Measurements from ENCODE around the gene ENTPD6.
"Not testable (repeated sequence)": the region's sequence is repeated elsewhere in the genome, so short reads cannot be mapped to it uniquely, and the experiment has no call there.

The ENTPD6 gene

DNA sequence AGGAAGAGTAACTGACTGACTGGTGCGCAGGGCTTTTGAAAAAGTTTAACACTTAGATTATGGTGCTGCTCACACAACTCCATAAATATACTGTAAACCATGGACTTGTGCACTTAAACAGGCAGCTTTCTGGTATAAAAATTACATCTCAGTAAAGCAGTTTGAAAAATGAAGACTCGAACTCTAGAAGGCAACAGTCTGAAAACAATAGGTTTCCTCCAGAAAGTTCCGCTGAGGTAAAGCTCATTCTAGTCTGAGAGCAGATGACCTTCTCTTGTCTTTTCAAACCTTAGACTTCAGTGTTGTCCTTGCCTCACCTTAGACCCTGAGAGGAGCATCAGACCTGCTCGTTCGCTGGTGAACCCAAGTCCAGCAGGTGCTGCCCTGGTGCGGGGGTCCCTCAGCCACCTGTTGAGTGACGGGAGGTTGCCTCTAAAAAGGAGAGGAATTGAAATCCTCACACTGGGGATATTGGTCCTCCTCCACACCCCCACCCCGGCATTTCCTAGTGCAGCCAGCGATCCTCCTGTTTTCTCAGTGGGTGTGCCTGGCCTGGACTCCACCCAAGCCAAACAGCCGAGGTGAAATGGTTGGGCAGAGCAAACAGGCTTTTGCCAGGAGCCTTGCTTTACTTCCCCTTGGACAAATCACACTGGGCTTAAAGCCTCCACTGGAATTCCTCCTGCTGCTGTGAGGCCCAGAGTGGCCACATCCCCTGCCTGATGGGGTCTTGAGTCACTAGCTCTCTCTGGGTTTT, 37.7 kb downstream of the ENTPD6 start:
- TF ChIP-seq BACH2 (CRISPR knock-in tag; IDR thresholded peaks at IDR 0.05; ENCODE audit: borderline replicate concordance) (no peak), OSR1 (CRISPR knock-in tag; IDR thresholded peaks at IDR 0.05) (no peak), RARB (CRISPR knock-in tag; IDR thresholded peaks at IDR 0.05) (no peak), PATZ1 (CRISPR knock-in tag; IDR thresholded peaks at IDR 0.05; ENCODE audit: borderline replicate concordance) (no peak), CREB5 (CRISPR knock-in tag; IDR thresholded peaks at IDR 0.05; ENCODE audit: low read depth) (no peak), ZC3H10 (CRISPR knock-in tag; IDR thresholded peaks at IDR 0.05) (no peak), PPARA (CRISPR knock-in tag; IDR thresholded peaks at IDR 0.05; ENCODE audit: borderline replicate concordance) (no peak), ESRRG (CRISPR knock-in tag; IDR thresholded peaks at IDR 0.05) (no peak), ZNF70 (CRISPR knock-in tag; IDR thresholded peaks at IDR 0.05) (no peak), TOX (CRISPR knock-in tag; IDR thresholded peaks at IDR 0.05; ENCODE audit: borderline replicate concordance) (no peak), GLIS3 (CRISPR knock-in tag; IDR thresholded peaks at IDR 0.05) (no peak), ZNF565 (CRISPR knock-in tag; conservative IDR thresholded peaks at IDR 0.05; ENCODE audit: low read depth) (no peak), TSHZ2 (CRISPR knock-in tag; IDR thresholded peaks at IDR 0.05) (no peak), ISL1 (CRISPR knock-in tag; IDR thresholded peaks at IDR 0.05) (no peak), SNAI2 (CRISPR knock-in tag; IDR thresholded peaks at IDR 0.05) (no peak)
- no peak for ATAC-seq

DNA sequence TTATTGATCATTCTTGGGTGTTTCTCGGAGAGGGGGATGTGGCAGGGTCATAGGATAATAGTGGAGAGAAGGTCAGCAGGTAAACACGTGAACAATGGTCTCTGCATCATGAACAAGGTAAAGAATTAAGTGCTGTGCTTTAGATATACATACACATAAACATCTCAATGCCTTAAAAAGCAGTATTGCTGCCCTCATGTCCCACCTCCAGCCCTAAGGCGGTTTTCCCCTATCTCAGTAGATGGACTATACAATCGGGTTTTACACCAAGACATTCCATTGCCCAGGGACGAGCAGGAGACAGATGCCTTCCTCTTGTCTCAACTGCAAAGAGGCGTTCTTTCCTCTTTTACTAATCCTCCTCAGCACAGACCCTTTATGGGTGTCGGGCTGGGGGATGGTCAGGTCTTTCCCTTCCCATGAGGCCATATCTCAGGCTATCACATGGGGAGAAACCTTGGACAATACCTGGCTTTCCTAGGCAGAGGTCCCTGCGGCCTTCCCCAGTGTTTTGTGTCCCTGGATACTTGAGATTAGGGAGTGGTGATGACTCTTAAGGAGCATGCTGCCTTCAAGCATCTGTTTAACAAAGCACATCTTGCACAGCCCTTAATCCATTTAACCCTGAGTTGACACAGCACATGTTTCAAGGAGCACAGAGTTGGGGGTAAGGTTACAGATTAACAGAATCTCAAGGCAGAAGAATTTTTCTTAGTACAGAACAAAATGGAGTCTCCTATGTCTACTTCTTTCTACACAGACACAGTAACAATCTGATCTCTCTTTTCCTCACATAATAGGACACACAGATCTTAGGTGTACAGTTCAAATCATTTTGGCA, 38.7 kb downstream of the ENTPD6 start:
- ATAC-seq, result not testable (repeated sequence)

DNA sequence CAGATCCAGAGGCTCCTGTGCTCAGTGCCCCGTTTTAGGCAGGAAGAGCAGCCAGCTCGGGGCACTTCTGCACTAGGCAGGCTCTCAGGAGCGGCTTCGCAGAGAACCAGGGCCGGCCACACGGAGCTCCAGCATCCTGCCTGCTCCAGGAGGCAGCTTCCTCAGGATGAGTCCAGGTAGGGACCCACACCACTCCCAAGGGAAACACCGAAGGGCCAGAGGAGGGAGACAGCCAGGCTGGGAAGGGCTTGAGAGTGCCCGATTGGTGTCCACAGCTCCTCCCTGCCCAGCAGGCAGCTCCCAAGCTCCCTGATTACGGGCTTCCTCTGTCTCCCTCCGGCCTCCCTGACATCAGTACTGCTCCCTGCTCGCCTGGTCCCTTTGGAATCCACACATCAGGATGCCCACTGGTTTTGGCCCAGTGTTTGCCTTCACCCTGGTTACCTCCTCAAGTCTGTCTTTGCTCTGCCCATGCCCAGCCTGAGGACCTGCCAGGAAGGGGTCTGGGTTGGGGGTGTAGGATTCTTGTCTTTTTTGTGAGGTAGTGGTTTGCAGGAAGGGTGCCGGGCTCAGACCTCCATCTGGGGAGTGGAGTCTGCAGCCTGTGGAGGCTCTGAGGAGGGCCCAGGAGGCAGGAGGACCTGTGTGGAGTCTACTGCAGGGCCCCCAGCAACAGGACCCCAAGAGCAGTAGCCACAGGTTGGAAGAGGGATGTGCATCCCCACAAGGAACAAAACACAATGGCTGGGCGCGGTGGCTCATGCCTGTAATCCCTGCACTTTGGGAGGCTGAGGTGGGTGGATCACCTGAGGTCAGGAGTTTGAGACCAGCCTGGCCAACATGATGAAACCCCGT, 41.2 kb downstream of the ENTPD6 start:
- TF ChIP-seq RARB (CRISPR knock-in tag; IDR thresholded peaks at IDR 0.05) (no peak), CSRNP3 (CRISPR knock-in tag; IDR thresholded peaks at IDR 0.05) (no peak), OSR1 (CRISPR knock-in tag; IDR thresholded peaks at IDR 0.05) (no peak), ZNF70 (CRISPR knock-in tag; IDR thresholded peaks at IDR 0.05) (no peak), ZFP3 (CRISPR knock-in tag; IDR thresholded peaks at IDR 0.05) (no peak), ZC3H10 (CRISPR knock-in tag; IDR thresholded peaks at IDR 0.05) (no peak), BACH2 (CRISPR knock-in tag; IDR thresholded peaks at IDR 0.05; ENCODE audit: borderline replicate concordance) (no peak), GLIS3 (CRISPR knock-in tag; IDR thresholded peaks at IDR 0.05) (no peak), ZFP30 (CRISPR knock-in tag; IDR thresholded peaks at IDR 0.05) (no peak), ESRRG (CRISPR knock-in tag; IDR thresholded peaks at IDR 0.05) (no peak), SNAI2 (CRISPR knock-in tag; IDR thresholded peaks at IDR 0.05) (no peak), PATZ1 (CRISPR knock-in tag; IDR thresholded peaks at IDR 0.05; ENCODE audit: borderline replicate concordance) (no peak), ARNTL (CRISPR knock-in tag; IDR thresholded peaks at IDR 0.05; ENCODE audit: borderline replicate concordance, low read depth) (no peak)
- ATAC-seq, result no peak
